H1 (cell line): Measurements from ENCODE around the gene CHD3. TPM values are rescaled to one million over a fixed set of nuclear protein-coding genes. Genes with fewer than 3 reads are reported as not detected.

Experiments used
- RNF2 ChIP-seq: fragments of 200-900, 300-1000 bp; sonication (generic); IDR thresholded peaks from 2 replicates; pipeline ENCODE4 v1.7.1; 2016; ENCODE audit warnings: borderline replicate concordance, low read depth, mild to moderate bottlenecking, antibody characterized with exemption, low read length; ENCODE audit not compliant: poor library complexity, severe bottlenecking; ENCODE audit errors: missing control alignments
- SIN3A ChIP-seq, 2 experiments: IDR thresholded peaks in 1 of 2; conservative IDR thresholded peaks in 1 of 2; 2 replicates each; pipeline ENCODE4 v1.6.1; 2011 to 2012; ENCODE audit warnings: low read length in 2 of 2, improper control_type of control experiment in 1 of 2, low read depth in 1 of 2, mild to moderate bottlenecking in 1 of 2
- SIX5 ChIP-seq: IDR thresholded peaks from 2 replicates; pipeline ENCODE4 v1.6.1; 2011; ENCODE audit warnings: mild to moderate bottlenecking, low read depth, low read length
- TBP ChIP-seq: IDR thresholded peaks from 2 replicates; pipeline ENCODE4 v1.6.1; 2011; ENCODE audit warnings: low read depth, low read length, improper control_type of control experiment
- polyA plus RNA-seq, 7 experiments: library from polyadenylated mRNA; depleted of rRNA in 3 of 7; stranded (reverse) in 5 of 7; unstranded in 2 of 7; fragments of >200 nt in 5 of 7; fragments of 200-250 nt in 2 of 7; gene quantifications; 1 replicate in 5 of 7; 2 replicates in 1 of 7; 4 replicates in 1 of 7; pipeline versions ENCODE4 v1.2.1 to v1.2.3, GENCODE V29; 2011 to 2013; ENCODE audit warnings: missing spikeins in 2 of 7, mixed read lengths in 2 of 7
- total RNA-seq: library from RNA; stranded (reverse); fragmentation: NEBNext Ultra II Directional; extraction: Animal tissue kit (Norgen Biotek cat#: 25700); gene quantifications from 2 replicates; pipeline ENCODE4 v1.2.1, GENCODE V29; 2021

CHD3 gene
- total and polyA plus RNA-seq, 2 of the 8 experiments (the other 6 are each of a cell fraction or from before 2014, with no cell fraction given): 12.3 to 12.9 TPM

DNA sequence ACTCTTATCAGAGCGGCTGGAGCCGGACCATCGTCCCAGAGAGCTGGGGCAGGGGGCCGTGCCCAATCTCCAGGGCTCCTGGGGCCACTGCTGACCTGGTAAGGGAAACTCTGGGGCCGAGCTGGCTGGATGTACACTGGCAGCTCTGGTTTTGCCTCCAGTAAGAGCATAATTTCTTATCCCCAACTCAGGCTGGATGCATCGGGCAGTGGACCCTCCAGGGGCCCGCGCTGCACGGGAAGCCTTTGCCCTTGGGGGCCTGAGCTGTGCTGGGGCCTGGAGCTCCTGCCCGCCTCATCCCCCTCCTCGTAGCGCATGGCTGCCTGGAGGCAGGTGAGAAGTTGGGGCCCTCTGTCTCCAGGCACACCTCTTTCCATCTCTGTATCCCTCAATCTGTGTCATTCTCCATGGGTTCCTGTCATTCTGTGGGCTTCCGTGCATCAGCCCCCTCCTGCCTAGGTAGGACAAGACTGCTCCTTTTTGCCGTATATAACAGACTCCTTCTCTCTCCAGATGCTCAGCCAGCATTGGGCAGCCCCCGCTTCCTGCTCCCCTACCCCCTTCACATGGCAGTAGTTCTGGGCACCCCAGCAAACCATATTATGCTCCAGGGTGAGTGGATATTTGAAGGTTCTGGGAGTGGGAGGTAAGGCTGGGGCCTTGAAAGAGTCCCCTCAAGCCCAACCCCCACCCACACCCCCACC is 43.1 kb upstream of the CHD3 start (continued):
- TF ChIP-seq SIN3A (conservative IDR thresholded peaks at IDR 0.05 in 1 of 2, IDR thresholded peaks at IDR 0.05 in 1 of 2; ENCODE audit: low read depth in 1 of 2, low read length in 2 of 2) (no peak), RNF2 (no peak), TBP (no peak), SIX5 (no peak)
